ENCODE results near the gene MOB3B.

MOB3B gene

GRCh38 chr9:27541740-27542139 lies 12.1 kb upstream of the MOB3B start:
- DNase-seq (ENCODE audit: low read depth in 2 of 2) = no peak

GRCh38 chr9:27540502-27540901 lies 10.9 kb upstream of the MOB3B start:
- no peak for DNase-seq (ENCODE audit: low read depth in 2 of 2)

- no peak for DNase-seq (ENCODE audit: low read depth in 2 of 2)
These were observed 10.1 kb upstream of the MOB3B start for GRCh38 chr9:27539479-27540441.

- DNase-seq (ENCODE audit: low read depth in 2 of 2) = no peak
These were observed 9.0 kb upstream of the MOB3B start for GRCh38 chr9:27538647-27539046.

- DNase-seq (ENCODE audit: low read depth in 2 of 2) = no peak
These were observed 8.1 kb upstream of the MOB3B start for GRCh38 chr9:27537756-27538155.

GRCh38 chr9:27537027-27537435 lies 7.4 kb upstream of the MOB3B start:
- DNase-seq (ENCODE audit: low read depth in 2 of 2) = no peak

- DNase-seq (ENCODE audit: low read depth in 2 of 2) = no peak
These were observed 6.6 kb upstream of the MOB3B start for GRCh38 chr9:27536168-27536567.

GRCh38 chr9:27535701-27536118 lies 6.1 kb upstream of the MOB3B start:
- no peak for DNase-seq (ENCODE audit: low read depth in 2 of 2)

GRCh38 chr9:27534658-27535209 lies 5.1 kb upstream of the MOB3B start:
- DNase-seq (ENCODE audit: low read depth in 2 of 2) = no peak

GRCh38 chr9:27534131-27534530 lies 4.5 kb upstream of the MOB3B start:
- DNase-seq (ENCODE audit: low read depth in 2 of 2) = no peak

GRCh38 chr9:27533311-27533710 lies 3.7 kb upstream of the MOB3B start:
- DNase-seq (ENCODE audit: low read depth in 2 of 2) = no peak

GRCh38 chr9:27532046-27532445 lies 2.4 kb upstream of the MOB3B start:
- DNase-seq (ENCODE audit: low read depth in 2 of 2) = no peak

GRCh38 chr9:27530915-27531755 lies 1.5 kb upstream of the MOB3B start:
- no peak for DNase-seq (ENCODE audit: low read depth in 2 of 2)

- peak in 1 of 2 donors; percentile 16 for DNase-seq (ENCODE audit: low read depth in 2 of 2)
These were observed 713 bp downstream of the MOB3B start for GRCh38 chr9:27528886-27529315.

- DNase-seq (ENCODE audit: low read depth in 2 of 2) = peak; percentile 7 to 26
These were observed 1.3 kb downstream of the MOB3B start for GRCh38 chr9:27528076-27528885.

GRCh38 chr9:27527702-27528075 lies 1.9 kb downstream of the MOB3B start:
- no peak for DNase-seq (ENCODE audit: low read depth in 2 of 2)

GRCh38 chr9:27524236-27524635 lies 5.4 kb downstream of the MOB3B start, which contains the start of gene IFNK:
TSS of gene IFNK (plus strand) at chr9:27524290. CDS start at chr9:27524337, 47 bp downstream.
- DNase-seq (ENCODE audit: low read depth in 2 of 2) = no peak

GRCh38 chr9:27523141-27523540 lies 6.5 kb downstream of the MOB3B start:
- DNase-seq (ENCODE audit: low read depth in 2 of 2) = no peak

- DNase-seq (ENCODE audit: low read depth in 2 of 2) = no peak
These were observed 8.6 kb downstream of the MOB3B start for GRCh38 chr9:27520986-27521385.

GRCh38 chr9:27519466-27520465 lies 9.8 kb downstream of the MOB3B start:
- no peak for DNase-seq (ENCODE audit: low read depth in 2 of 2)
